GM23338 (cell line): ENCODE data around the gene CTXND2.
"Not testable (repeated sequence)": the region's sequence is repeated elsewhere in the genome, so short reads cannot be mapped to it uniquely, and the experiment has no call there.

Experiments
- CREB1 ChIP-seq: fragments of 250-450 bp; sonication (Bioruptor Pico); IDR thresholded peaks from 2 replicates; pipeline ENCODE4 v1.5.0; 2020; ENCODE audit warnings: low read depth, mild to moderate bottlenecking, moderate library complexity
- EZH2 ChIP-seq: fragments of 200-600 bp; sonication (generic); IDR thresholded peaks from one replicate; pipeline ENCODE4 v1.8.0; 2017; ENCODE audit warnings: antibody characterized with exemption, mild to moderate bottlenecking, low read depth; ENCODE audit not compliant: unreplicated experiment
- POLR2AphosphoS5 ChIP-seq: IDR thresholded peaks from 2 replicates; pipeline ENCODE4 v1.6.1; 2016; ENCODE audit warnings: antibody characterized with exemption, low read depth

- not testable (repeated sequence) for TF ChIP-seq POLR2AphosphoS5; EZH2; CREB1 (CRISPR knock-in tag)
Observed at GRCh38 chr1:150852734-150853133, 34.2 kb upstream of the CTXND2 start.
